IMR-90 (cell line): ENCODE results near the gene PPFIA2. TPM values are rescaled to one million over a fixed set of nuclear protein-coding genes. Genes with fewer than 3 reads are reported as not detected.

Source experiments
- ATAC-seq: fragments of 200-7000 bp; cut with Tn5 transposase; 2 replicates; pipeline ENCODE4 v1.9.1; 2020; ENCODE audit warnings: low read depth, mild to moderate bottlenecking, moderate library complexity
- BruUV-seq: library from RNA; stranded (reverse); fragments of 400-500 nt; replicated peaks from 2 replicates; lab custom pipeline; 2021; lab: Mats Ljungman, UMichigan
- CTCF ChIA-PET: fragments of 300-600 bp; formaldehyde crosslinking; extraction: SDS; loops from one replicate; lab custom pipeline; 2021; ENCODE audit warnings: antibody characterized with exemption; lab: Yijun Ruan, JAX
- POLR2A ChIA-PET: fragments of 300-600 bp; sonication (Branson Sonifier 250); formaldehyde crosslinking; loops from one replicate; lab custom pipeline; 2022; ENCODE audit warnings: antibody characterized with exemption; ENCODE audit not compliant: unreplicated experiment; lab: Charles Lee
- DNase-seq: peaks from one replicate; pipeline ENCODE4 v3.0.0; 2013
- H2AFZ ChIP-seq: replicated peaks from 2 replicates; pipeline ENCODE3; 2013; ENCODE audit warnings: low read length, mild to moderate bottlenecking; ENCODE audit not compliant: poor library complexity
- H2AK5ac ChIP-seq: 2 replicates; pipeline ENCODE4 v1.6.1; 2013; ENCODE audit warnings: low read depth, low read length, inconsistent platforms
- H2AK9ac ChIP-seq: replicated peaks from 2 replicates; pipeline ENCODE3; 2013; ENCODE audit warnings: mild to moderate bottlenecking, low read depth, low read length, moderate library complexity; ENCODE audit not compliant: poor library complexity
- H2BK120ac ChIP-seq: 2 replicates; pipeline ENCODE4 v1.6.1; 2013; ENCODE audit warnings: low read depth, low read length, inconsistent platforms
- H2BK15ac ChIP-seq: 3 replicates; pipeline ENCODE4 v1.6.1; 2013; ENCODE audit warnings: low read depth, low read length, inconsistent platforms
- H2BK20ac ChIP-seq: 2 replicates; pipeline ENCODE4 v1.6.1; 2013; ENCODE audit warnings: low read depth, mild to moderate bottlenecking, inconsistent platforms, low read length, moderate library complexity
- H2BK5ac ChIP-seq: 2 replicates; pipeline ENCODE4 v1.6.1; 2013; ENCODE audit warnings: mild to moderate bottlenecking, low read depth, low read length, inconsistent platforms; ENCODE audit not compliant: poor library complexity, severe bottlenecking
- H3K14ac ChIP-seq: replicated peaks from 2 replicates; pipeline ENCODE4 v1.6.1; 2013; ENCODE audit warnings: low read depth, low read length, inconsistent platforms
- H3K18ac ChIP-seq: 2 replicates; pipeline ENCODE4 v1.6.1; 2013; ENCODE audit warnings: low read depth, low read length, control low read depth
- H3K23ac ChIP-seq: 2 replicates; pipeline ENCODE4 v1.6.1; 2013; ENCODE audit warnings: low read depth, low read length, inconsistent platforms
- H3K27ac ChIP-seq: 2 replicates; pipeline ENCODE4 v1.5.1; 2013; ENCODE audit warnings: mild to moderate bottlenecking, control low read depth, low read length; ENCODE audit not compliant: insufficient read depth
- H3K27me3 ChIP-seq: 2 replicates; pipeline ENCODE4 v1.6.1; 2013; ENCODE audit warnings: low read length; ENCODE audit not compliant: control insufficient read depth, insufficient read depth
- H3K36me3 ChIP-seq: 2 replicates; pipeline ENCODE4 v1.6.1; 2013; ENCODE audit warnings: low read length, mixed read lengths; ENCODE audit not compliant: control insufficient read depth, insufficient read depth
- H3K4ac ChIP-seq: 2 replicates; pipeline ENCODE4 v1.6.1; 2013; ENCODE audit warnings: low read depth, low read length, inconsistent platforms
- H3K4me1 ChIP-seq: 2 replicates; pipeline ENCODE4 v1.6.1; 2013; ENCODE audit warnings: low read length, mixed read lengths; ENCODE audit not compliant: control insufficient read depth, insufficient read depth
- H3K4me2 ChIP-seq: 2 replicates; pipeline ENCODE4 v1.6.1; 2013; ENCODE audit warnings: low read depth, mild to moderate bottlenecking, control low read depth, low read length, moderate library complexity
- H3K4me3 ChIP-seq: 2 replicates; pipeline ENCODE4 v1.5.1; 2013; ENCODE audit warnings: low read depth, mild to moderate bottlenecking, control low read depth, low read length, moderate library complexity; ENCODE audit not compliant: insufficient read depth
- H3K56ac ChIP-seq: 2 replicates; pipeline ENCODE4 v1.6.1; 2013; ENCODE audit warnings: low read length, inconsistent platforms; ENCODE audit not compliant: insufficient read depth; ENCODE audit errors: extremely low read depth
- H3K79me1 ChIP-seq, 2 experiments: 2 replicates each; pipeline ENCODE4 v1.6.1; 2013; ENCODE audit warnings: low read length in 2 of 2, inconsistent platforms in 1 of 2, low read depth in 1 of 2
- H3K9ac ChIP-seq: 2 replicates; pipeline ENCODE4 v1.6.1; 2013; ENCODE audit warnings: low read depth, low read length, control low read depth
- H3K9me1 ChIP-seq: 2 replicates; pipeline ENCODE4 v1.6.1; 2013; ENCODE audit warnings: low read length, inconsistent platforms; ENCODE audit not compliant: insufficient read depth
- H3K9me3 ChIP-seq: 2 replicates; pipeline ENCODE4 v1.6.1; 2013; ENCODE audit warnings: low read length; ENCODE audit not compliant: control insufficient read depth, insufficient read depth
- H4K20me1 ChIP-seq: 2 replicates; pipeline ENCODE4 v1.6.1; 2013; ENCODE audit warnings: low read length, inconsistent platforms; ENCODE audit not compliant: insufficient read depth
- H4K5ac ChIP-seq: 2 replicates; pipeline ENCODE4 v1.6.1; 2013; ENCODE audit warnings: mild to moderate bottlenecking, low read depth, low read length, control low read depth
- H4K8ac ChIP-seq, 2 experiments: 2 replicates each; pipeline ENCODE4 v1.6.1; 2013; ENCODE audit warnings: low read depth in 2 of 2, low read length in 2 of 2, control low read depth in 1 of 2, inconsistent platforms in 1 of 2
- H4K91ac ChIP-seq: 2 replicates; pipeline ENCODE4 v1.6.1; 2013; ENCODE audit warnings: low read depth, low read length, inconsistent platforms; ENCODE audit not compliant: insufficient read depth
- BHLHE40 ChIP-seq: fragments of 150-350 bp; IDR thresholded peaks from 2 replicates; pipeline ENCODE4 v1.6.1; 2016; ENCODE audit warnings: mild to moderate bottlenecking, low read depth, low read length
- CEBPB ChIP-seq: IDR thresholded peaks from 2 replicates; pipeline ENCODE4 v1.6.1; 2012; ENCODE audit warnings: low read depth, low read length, improper control_type of control experiment
- CHD1 ChIP-seq: IDR thresholded peaks from 2 replicates; pipeline ENCODE4 v1.6.1; 2012; ENCODE audit warnings: low read depth, low read length, improper control_type of control experiment
- CTCF ChIP-seq: conservative IDR thresholded peaks from 2 replicates; pipeline ENCODE4 v1.5.1; 2012; ENCODE audit warnings: mild to moderate bottlenecking, low read depth, low read length, improper control_type of control experiment
- ELK1 ChIP-seq: fragments of 150-350 bp; IDR thresholded peaks from 2 replicates; pipeline ENCODE4 v1.6.1; 2016; ENCODE audit warnings: low read depth, mild to moderate bottlenecking, low read length, moderate library complexity, borderline replicate concordance
- FOS ChIP-seq: fragments of 150-350 bp; IDR thresholded peaks from 2 replicates; pipeline ENCODE4 v1.6.1; 2016; ENCODE audit warnings: low read depth, low read length
- MAFK ChIP-seq: IDR thresholded peaks from 2 replicates; pipeline ENCODE4 v1.6.1; 2012; ENCODE audit warnings: low read depth, low read length, improper control_type of control experiment
- MAZ ChIP-seq: IDR thresholded peaks from 2 replicates; pipeline ENCODE4 v1.6.1; 2012; ENCODE audit warnings: low read depth, mild to moderate bottlenecking, low read length, improper control_type of control experiment, moderate library complexity, borderline replicate concordance
- MXI1 ChIP-seq: IDR thresholded peaks from 2 replicates; pipeline ENCODE4 v1.6.1; 2012; ENCODE audit warnings: low read depth, mild to moderate bottlenecking, low read length, moderate library complexity, borderline replicate concordance
- NFE2L2 ChIP-seq: fragments of 150-350 bp; IDR thresholded peaks from 2 replicates; pipeline ENCODE4 v1.6.1; 2016; ENCODE audit warnings: low read depth, mild to moderate bottlenecking, low read length
- POLR2A ChIP-seq: IDR thresholded peaks from 2 replicates; pipeline ENCODE4 v1.6.1; 2012; ENCODE audit warnings: mild to moderate bottlenecking, low read depth, low read length
- RAD21 ChIP-seq: IDR thresholded peaks from 2 replicates; pipeline ENCODE4 v1.6.1; 2012; ENCODE audit warnings: low read length, improper control_type of control experiment
- RCOR1 ChIP-seq: IDR thresholded peaks from 2 replicates; pipeline ENCODE4 v1.6.1; 2012; ENCODE audit warnings: mild to moderate bottlenecking, low read length, improper control_type of control experiment; ENCODE audit not compliant: insufficient replicate concordance
- RFX5 ChIP-seq: IDR thresholded peaks from 2 replicates; pipeline ENCODE4 v1.8.0; 2012; ENCODE audit warnings: low read depth, mild to moderate bottlenecking, low read length, moderate library complexity
- SMC3 ChIP-seq: fragments of 150-350 bp; IDR thresholded peaks from 2 replicates; pipeline ENCODE4 v1.6.1; 2016; ENCODE audit warnings: low read depth, mild to moderate bottlenecking, antibody characterized with exemption, low read length, moderate library complexity
- USF2 ChIP-seq: fragments of 150-350 bp; IDR thresholded peaks from 2 replicates; pipeline ENCODE4 v1.6.1; 2017; ENCODE audit warnings: mild to moderate bottlenecking, antibody characterized with exemption, low read length, low read depth
- WGBS, 2 experiments: methylation state at CpG; one replicate each; pipeline versions ENCODE4 v1.1.5 to v1.1.7; 2013; ENCODE audit warnings: missing lambda C conversion rate in 2 of 2; ENCODE audit not compliant: insufficient read length in 1 of 2; ENCODE audit errors: extremely low coverage in 2 of 2; 5-methylcytosine and 5-hydroxymethylcytosine counted together
- dilution Hi-C: fragments of 300-500 bp; cut with HindIII; formaldehyde crosslinking; loops from one replicate; pipeline ENCODE4 v1.14.3; 2018; ENCODE audit warnings: low sequenced_read_pairs; ENCODE audit not compliant: unreplicated experiment
- in situ Hi-C: fragments of 300-500 bp; cut with MboI; formaldehyde crosslinking; loops from 3 replicates; pipeline ENCODE4 v1.14.3; 2019; ENCODE audit warnings: low sequenced_read_pairs, inconsistent platforms, mixed read lengths
- intact Hi-C: fragments of 100-400 bp; cut with micrococcal nuclease; formaldehyde crosslinking; loops from 2 replicates; pipeline ENCODE4 v1.10.0; 2022
- polyA plus RNA-seq, 3 experiments: library from polyadenylated mRNA; depleted of rRNA; stranded (reverse); fragments of >200 nt; gene quantifications; 2 replicates each; pipeline ENCODE4 v1.2.3, GENCODE V29; 2012; ENCODE audit warnings: low replicate concordance in 1 of 3
- total RNA-seq: library from RNA; depleted of rRNA; stranded (reverse); fragments of >200 nt; gene quantifications from 2 replicates; pipeline ENCODE4 v1.2.3, GENCODE V29; 2012

The PPFIA2 gene
- total and polyA plus RNA-seq, 2 of the 4 experiments (the other 2 are of a cell fraction): 0.29 to 1.3 TPM

GRCh38 chr12:81597928-81598604, 161.1 kb downstream of the PPFIA2 start:
- no peak overlapping the region for H3K4ac ChIP-seq
- no peak overlapping the region for H3K4me3 ChIP-seq
- no peak overlapping the region for H2AK5ac ChIP-seq
- BruUV-seq: no TSS peak
- DNase-seq: no peak
- no peak overlapping the region for H2BK15ac ChIP-seq
- no peak overlapping the region for H3K56ac ChIP-seq
- H3K23ac ChIP-seq: no peak overlapping the region
- no peak overlapping the region for H2BK120ac ChIP-seq
- no peak overlapping the region for H2AFZ ChIP-seq
- no peak overlapping the region for H3K14ac ChIP-seq
- no peak overlapping the region for H2BK5ac ChIP-seq
- no peak overlapping the region for H4K5ac ChIP-seq
- H2AK9ac ChIP-seq: no peak overlapping the region
- in situ Hi-C loops: no loop called here
- H4K20me1 ChIP-seq: no peaks in the 10 kb centered on the region
- H2BK20ac ChIP-seq: no peak overlapping the region
- H3K9me1 ChIP-seq: no peaks in the 10 kb centered on the region
- dilution Hi-C loops: no loop called here
- POLR2A ChIA-PET: interaction anchor here (0.6 kb wide), 1 partner anchor 15 kb away, joined by 3 read pairs; no protein-coding TSS in a partner anchor
- intact Hi-C loops: no loop called here
- no peak for TF ChIP-seq MAZ
- TF ChIP-seq RCOR1: no peak
- no peak for TF ChIP-seq MAFK
- no peak for TF ChIP-seq CTCF
- TF ChIP-seq USF2: no peak
- no peak for TF ChIP-seq CHD1
- no peak for TF ChIP-seq BHLHE40
- TF ChIP-seq SMC3: no peak
- TF ChIP-seq NFE2L2: no peak
- TF ChIP-seq CEBPB: no peak
- no peak for TF ChIP-seq MXI1
- no peak for TF ChIP-seq RAD21
- TF ChIP-seq FOS: no peak
- TF ChIP-seq RFX5: no peak
- no peak for TF ChIP-seq ELK1
- no peak for TF ChIP-seq POLR2A
- CTCF ChIA-PET: no interaction called here
- H4K91ac ChIP-seq: no peak overlapping the region
- H3K4me1 ChIP-seq: no peaks in the 10 kb centered on the region
- 0% methylated on average over 1 of the region's 7 CpGs; no CpG with 5 or more reads in 1 of the 2 experiments for WGBS, 2 experiments
- H4K8ac ChIP-seq: no peak overlapping the region
- no peak for ATAC-seq
- H3K79me1 ChIP-seq: no peaks in the 10 kb centered on the region
- no peak overlapping the region for H3K27ac ChIP-seq
- no peaks in the 10 kb centered on the region for H3K36me3 ChIP-seq
- no peaks in the 10 kb centered on the region; the same call in 1 of the 2 replicates for H3K9me3 ChIP-seq
- H3K4me2 ChIP-seq: no peak overlapping the region
- H3K18ac ChIP-seq: no peak overlapping the region
- H3K9ac ChIP-seq: no peak overlapping the region
- H3K27me3 ChIP-seq: no peaks in the 10 kb centered on the region
